NCI-H345 (cell line): ENCODE data around the gene ITGB1BP1.
"Not testable (repeated sequence)": the region's sequence is repeated elsewhere in the genome, so short reads cannot be mapped to it uniquely, and the experiment has no call there.

Experiments used
- DNase-seq: peaks from one replicate; lab custom pipeline; 2025; lab: John Stamatoyannopoulos, UW

The ITGB1BP1 gene

GRCh38 chr2:9400268-9401058 lies 22.9 kb downstream of the ITGB1BP1 start:
- DNase-seq = no peak

DNA sequence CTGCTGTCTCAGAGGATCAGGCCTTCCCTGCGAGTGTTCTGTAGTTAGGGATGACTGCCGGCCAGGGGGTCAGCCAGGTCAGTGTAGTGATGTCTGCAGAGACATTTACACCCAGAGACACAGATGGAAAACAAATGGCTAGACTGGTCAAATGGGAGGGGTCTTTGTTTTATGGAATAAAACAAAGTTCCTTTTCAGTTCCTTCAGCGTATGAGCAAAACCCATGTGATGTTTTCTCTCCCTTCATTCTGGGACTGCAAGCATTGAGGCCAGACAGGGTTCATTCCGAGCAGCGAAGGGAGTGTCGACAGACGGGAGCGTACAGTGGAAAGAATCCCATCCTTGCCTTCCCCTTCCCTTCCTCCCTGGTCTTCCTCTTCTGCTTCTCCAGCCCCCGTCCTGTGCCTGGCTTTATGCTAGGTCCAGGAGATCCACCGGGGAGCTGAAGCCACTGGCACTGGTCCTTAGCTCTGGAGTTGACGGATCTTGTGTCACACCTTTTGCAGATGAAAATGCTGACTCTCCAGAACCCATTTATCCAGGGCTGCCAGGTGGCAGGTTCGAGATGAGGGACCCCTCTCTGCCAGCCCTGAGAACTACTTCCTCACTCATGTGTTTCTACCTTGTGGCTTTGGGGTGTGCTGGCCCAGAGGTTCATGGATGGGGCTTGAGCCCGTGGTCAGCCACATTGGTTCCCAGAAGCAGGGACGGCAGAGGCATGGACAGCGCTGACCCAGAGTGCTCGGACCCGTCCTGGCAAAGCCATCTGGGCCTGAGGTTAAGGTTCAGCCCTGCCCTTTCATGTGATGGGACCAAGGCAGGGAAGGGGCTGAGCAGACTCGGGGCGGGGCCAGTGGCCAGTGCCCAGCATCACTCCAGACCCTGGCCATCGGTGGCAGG lies 24.2 kb downstream of the ITGB1BP1 start:
- no peak for DNase-seq

GRCh38 chr2:9398251-9398650 lies 25.1 kb downstream of the ITGB1BP1 start:
- not testable (repeated sequence) for DNase-seq

GRCh38 chr2:9397201-9397600 lies 26.1 kb downstream of the ITGB1BP1 start:
- DNase-seq = no peak

DNA sequence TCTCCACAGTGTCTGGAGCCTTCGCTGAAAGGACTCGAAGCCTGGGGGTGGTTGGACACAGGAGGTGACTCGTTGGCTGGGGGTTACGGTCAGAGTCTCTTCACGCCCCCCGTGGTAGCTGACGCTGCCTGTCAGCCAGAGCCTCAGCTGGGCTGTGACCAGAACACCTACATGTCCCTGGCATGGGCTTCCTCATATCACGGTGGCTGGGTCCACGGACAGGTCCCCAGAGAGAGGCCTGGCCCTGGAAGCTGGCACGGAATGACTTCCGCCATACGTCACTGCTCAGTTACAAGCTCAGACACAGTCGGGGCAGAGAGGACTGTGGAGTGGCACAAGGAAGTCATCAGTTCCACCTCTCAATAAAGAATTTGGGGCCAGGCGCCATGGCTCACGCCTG lies 28.5 kb downstream of the ITGB1BP1 start:
- no peak for DNase-seq

DNA sequence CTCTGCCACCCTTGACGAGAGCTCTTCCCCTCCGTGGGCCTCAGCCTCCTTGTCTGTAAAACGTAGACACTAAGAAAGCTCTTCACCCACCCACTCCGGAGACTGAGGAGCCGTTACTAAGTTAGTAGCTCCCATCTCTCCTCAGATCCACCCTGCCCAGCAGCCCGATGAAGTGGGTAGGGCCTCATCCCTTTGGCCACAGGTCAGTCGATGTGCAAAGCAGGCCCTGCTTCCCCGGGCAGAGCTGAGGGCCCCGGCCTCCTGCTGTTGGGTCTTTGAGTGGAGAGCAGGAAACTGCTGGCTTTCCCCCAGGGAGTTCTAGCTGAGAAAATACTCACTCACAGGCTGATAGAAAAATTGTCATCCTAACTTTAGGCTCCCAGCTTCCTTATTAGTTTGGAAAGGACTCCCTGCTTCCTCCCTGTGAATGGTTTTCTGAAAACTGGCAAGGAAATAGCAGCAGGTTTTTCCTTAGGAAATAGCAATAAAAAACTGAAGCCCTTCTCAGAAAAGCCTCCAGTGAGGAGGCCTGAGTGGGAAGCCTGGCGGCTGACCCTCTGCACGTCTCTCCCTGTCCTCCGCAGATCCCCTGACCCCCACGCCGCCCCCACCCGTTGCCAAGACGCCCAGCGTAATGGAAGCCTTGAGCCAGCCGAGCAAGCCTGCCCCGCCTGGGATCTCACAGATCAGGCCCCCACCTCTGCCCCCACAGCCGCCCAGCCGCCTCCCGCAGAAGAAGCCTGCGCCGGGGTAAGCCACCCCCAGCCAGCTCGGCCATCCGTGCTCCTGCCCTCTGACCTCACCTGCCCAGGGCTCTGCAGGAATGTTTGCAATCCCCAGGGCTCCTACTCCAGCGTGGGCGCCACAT lies 30.2 kb downstream of the ITGB1BP1 start:
- DNase-seq = no peak

DNA sequence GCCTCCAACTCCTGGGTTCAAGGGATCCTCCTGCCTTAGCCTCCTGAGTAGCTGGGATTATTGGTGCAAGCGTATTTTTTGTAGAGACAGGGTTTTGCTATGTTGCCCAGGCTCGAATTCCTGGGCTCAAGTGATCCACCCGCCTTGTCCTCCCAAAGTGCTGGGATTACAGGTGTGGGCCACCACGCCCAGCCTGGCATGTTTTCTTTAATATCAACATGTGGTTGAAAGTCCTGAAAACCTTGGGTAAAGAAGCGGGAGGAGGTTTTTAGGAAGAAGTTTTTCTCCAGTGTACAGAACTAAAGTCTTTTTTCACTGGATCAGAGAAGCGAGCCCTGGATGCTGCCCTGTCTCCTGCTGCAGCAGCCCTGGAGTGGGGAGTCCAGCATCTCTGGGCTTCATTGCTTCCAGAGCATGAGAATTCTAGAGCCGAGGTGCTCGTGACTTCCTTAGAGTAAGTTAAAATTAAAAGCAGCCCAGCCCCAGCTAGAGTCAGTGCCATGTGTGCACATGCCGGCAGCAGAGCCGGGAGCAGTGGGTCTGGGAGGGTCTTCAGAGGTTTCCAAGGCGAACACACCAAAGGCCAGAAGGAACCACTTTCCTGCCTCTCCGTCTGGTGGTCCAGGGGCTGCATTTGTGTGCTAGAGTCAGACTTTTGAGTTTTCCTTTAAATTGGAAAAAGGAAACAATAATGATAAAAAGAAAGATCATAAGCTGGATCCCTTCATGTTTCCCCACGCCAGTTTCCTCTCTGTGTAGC lies 31.2 kb downstream of the ITGB1BP1 start:
- DNase-seq = no peak

GRCh38 chr2:9390991-9391390 lies 32.3 kb downstream of the ITGB1BP1 start:
- no peak for DNase-seq

DNA sequence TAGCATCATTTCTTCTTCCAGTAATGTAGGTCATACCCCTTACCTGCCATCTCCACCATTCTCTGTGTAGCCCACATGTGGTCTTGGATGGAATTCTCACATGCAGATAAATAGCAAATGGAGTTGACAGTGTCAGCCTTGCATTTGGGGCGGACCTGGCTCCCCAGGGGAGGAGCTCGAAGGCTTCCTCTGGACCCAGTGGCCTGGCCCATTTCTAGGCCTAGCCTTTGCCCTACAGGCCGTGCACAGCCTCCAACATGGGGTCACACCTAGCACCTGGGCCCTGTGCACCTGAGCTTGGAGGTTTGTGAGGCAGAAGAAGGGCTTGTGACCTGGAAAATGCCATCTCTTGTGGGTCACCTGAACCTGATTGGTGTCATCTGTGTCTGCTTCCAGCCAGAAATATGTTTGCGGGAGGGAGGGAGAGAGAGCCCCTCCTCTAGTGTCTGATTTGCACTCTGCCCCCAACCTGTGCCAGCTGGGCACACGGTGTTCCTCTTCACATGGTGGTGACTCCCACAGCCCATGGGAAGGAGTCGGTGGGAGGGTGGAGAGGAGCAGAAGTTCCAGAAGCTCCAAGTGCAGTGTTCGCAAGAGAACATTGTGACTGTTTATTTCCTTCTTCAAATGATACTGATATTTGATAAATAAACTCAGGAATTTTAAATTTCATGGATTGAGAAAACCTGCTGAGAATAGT lies 33.0 kb downstream of the ITGB1BP1 start:
- DNase-seq = no peak

- no peak for DNase-seq
Observed at GRCh38 chr2:9388950-9389911, 34.1 kb downstream of the ITGB1BP1 start.

DNA sequence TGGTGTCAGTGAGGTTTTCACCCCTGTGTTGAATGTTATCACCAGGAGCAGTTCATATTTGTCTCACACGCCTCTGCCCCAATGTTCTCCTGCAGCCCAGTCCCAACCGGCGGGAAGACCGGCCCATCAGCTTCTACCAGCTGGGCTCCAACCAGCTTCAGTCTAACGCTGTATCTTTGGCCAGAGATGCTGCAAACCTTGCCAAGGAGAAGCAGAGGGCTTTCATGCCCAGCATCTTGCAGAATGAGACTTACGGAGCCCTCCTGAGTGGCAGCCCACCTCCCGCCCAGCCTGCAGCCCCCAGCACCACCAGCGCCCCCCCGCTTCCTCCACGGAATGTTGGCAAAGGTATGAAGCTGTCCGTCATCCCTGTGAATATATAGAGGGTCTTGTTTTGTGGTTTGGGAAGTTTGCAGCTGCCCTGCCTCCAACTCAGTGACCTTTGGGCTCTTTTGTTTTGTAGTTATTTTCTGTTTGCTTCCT lies 35.1 kb downstream of the ITGB1BP1 start:
- DNase-seq = no peak

- DNase-seq = no peak
Observed at GRCh38 chr2:9385841-9386240, 37.5 kb downstream of the ITGB1BP1 start.

GRCh38 chr2:9384521-9384920 lies 38.8 kb downstream of the ITGB1BP1 start:
- DNase-seq = no peak

DNA sequence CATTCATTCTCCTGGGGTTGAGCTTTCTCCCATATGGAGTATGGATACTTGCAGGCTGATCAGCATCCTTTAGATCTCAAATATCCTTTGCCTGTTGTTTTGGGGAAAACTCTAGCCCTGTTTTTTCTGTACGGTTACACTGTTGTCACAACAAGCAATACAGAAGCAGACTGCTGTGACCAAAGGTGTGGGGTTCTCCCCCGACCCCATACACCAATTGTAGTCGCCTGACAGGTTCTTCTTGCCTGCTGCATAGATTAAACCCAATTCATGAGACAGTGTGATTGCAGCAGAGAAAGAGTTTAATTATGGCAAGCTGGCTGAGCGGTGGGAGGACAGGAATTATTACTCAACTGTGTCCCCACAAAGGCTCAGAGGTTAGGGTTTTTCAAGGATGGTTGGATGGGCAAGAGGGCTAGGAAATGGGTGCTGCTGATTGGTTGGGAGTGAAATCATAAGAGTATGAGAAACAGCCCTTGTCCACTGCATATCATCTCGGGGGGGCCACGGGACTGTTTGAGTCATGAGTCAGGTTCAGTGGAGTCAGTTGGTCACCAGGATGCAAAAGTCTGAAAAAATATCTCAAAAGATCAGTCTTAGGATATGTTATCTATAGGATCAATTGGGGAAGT lies 40.6 kb downstream of the ITGB1BP1 start:
- no peak for DNase-seq

GRCh38 chr2:9380702-9381628 lies 42.4 kb downstream of the ITGB1BP1 start:
- no peak for DNase-seq

DNA sequence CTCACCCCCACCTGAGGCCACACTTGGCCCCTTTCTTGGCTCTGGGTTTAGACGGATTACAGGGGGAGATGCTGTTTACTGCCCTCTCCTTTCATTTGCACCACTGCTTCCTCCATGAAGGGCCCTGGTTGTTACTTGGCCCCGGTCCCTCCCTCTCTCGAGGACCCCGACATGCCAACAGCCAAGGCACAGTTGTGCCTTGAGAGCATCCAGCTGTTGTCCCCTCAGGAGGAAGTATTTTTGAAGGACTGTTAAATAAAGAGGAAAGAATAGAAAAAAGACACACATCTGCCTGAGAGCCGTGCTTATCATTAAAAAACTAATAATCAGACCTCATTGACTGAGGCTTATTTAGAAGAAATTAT lies 44.0 kb downstream of the ITGB1BP1 start:
- DNase-seq = no peak

GRCh38 chr2:9378433-9379390 lies 44.6 kb downstream of the ITGB1BP1 start:
- no peak for DNase-seq
